H54 (cell line): ENCODE data around the gene ERBB2.
"Not testable (repeated sequence)": the region's sequence is repeated elsewhere in the genome, so short reads cannot be mapped to it uniquely, and the experiment has no call there.

Experiments
- DNase-seq: peaks from one replicate; pipeline ENCODE4 v3.0.0; 2011; ENCODE audit warnings: low spot score, mixed read lengths; ENCODE audit not compliant: insufficient read length
- FAIRE-seq: peaks from 3 replicates; lab custom pipeline; 2011; peaks lifted over from hg19 to GRCh38; lab: Jason Lieb, UNC
- POLR2A ChIP-seq: IDR thresholded peaks from 2 replicates; pipeline ENCODE4 v1.6.1; 2011; ENCODE audit warnings: low read depth, mild to moderate bottlenecking, low read length

Gene ERBB2

DNA sequence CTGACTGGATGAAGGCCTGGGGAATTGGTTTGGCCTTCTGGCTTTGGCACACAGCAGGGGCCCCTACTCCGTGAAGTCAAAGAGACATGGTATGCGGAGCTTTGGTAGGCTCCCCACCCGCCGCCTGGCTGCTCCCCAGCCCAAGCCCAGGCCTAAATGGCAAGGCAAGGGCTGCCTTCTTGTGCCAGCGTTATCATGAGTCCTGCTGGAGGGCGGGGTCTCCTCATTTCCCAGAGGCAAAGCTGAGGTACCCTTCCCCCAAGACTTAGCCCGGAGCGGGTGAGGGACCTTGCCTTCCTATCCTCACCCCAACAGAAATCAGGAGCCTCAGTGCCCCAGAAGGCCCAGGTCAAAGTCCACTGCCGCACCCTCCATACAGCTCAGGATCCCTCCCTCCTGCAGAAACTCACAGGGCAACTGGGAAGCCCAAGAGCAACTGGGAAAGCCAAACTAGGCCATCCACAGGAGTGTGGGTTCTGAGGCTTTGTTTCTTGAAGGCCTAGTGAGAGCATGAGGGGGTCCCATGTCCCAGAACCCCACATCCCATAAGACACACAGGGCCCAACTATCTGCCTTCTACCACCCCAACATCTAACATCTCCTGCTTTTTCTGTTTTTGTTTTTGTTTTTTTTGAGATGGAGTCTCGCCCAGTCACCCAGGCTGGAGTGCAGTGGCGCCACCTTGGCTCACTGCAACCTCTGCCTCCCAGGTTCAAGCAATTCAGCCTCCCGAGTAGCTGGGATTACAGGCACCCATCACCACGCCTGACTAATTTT, 21.3 kb upstream of the ERBB2 start:
- no peak for TF ChIP-seq POLR2A
- no peak for FAIRE-seq
- no peak for DNase-seq

GRCh38 chr17:39679521-39680192, 20.2 kb upstream of the ERBB2 start:
- no peak for DNase-seq
- FAIRE-seq: no peak
- TF ChIP-seq POLR2A: no peak

- no peak for TF ChIP-seq POLR2A
- FAIRE-seq (no peak), DNase-seq (no peak)
Observed at GRCh38 chr17:39683295-39683939, 16.4 kb upstream of the ERBB2 start.

GRCh38 chr17:39684369-39685192, 15.3 kb upstream of the ERBB2 start:
- DNase-seq (no peak), FAIRE-seq (no peak)
- TF ChIP-seq POLR2A: no peak

- DNase-seq (no peak), FAIRE-seq (no peak)
- no peak for TF ChIP-seq POLR2A
Observed at GRCh38 chr17:39687101-39687545, 12.7 kb upstream of the ERBB2 start.

DNA sequence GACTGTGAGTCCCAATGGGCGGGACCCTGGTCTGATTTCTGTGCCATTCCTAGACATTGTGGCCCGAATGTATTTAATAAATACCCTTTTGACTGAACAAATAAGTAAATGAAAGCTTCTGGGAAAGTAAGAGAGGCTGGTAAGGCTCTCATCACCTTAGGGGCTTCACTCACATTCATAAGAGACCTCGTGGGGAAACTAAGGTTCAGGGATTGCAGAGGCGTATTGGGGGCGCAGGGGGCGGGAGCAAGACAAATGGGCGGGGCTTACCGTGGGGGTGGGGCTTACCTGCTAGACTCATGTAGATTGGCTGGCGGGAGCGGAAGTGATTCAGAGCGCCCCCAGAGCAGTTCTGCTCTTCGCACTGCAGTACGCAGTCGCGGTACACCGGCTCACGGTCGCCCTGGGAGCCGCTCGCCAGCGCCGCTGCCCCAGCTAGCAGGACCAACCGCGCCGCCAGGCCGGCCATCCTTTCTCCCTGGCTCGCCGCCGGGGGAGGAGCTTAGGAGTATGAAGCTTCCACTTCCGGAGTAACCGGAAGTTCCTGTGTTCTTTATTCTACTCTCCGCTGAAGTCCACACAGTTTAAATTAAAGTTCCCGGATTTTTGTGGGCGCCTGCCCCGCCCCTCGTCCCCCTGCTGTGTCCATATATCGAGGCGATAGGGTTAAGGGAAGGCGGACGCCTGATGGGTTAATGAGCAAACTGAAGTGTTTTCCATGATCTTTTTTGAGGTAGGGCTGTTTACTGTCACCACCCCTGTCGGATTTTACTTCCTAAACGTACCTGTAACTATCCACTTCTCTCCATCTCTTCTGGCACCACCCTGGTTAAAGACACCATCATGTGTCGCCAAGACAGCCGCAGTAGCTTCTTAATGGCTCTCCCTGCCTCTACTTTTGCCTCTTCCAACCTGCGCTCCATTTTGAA, 12.1 kb upstream of the ERBB2 start, which contains the start of gene PGAP3:
Gene PGAP3, minus strand, starts transcription at position 512 of the 929 bp plus-strand sequence. Its CDS starts 43 bp downstream, at position 469.
- TF ChIP-seq POLR2A: peak; percentile 67
- FAIRE-seq: no peak

DNA sequence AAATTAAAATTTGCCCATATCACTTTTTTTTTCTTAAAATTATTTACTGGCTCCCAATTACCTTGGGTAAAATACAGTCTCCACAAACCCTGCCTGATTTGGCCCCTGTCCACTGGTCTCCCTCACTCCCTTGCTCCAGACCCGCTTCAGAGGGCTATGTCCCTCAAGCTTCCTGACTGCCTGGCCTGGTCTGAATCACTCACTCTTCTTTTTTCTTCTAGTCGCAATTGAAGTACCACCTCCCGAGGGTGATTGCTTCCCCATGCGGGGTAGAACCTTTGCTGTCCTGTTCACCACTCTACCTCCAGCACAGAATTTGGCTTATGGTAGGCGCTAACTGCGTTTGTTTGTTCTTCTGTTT, 11.4 kb upstream of the ERBB2 start:
- no peak for DNase-seq
- FAIRE-seq: no peak

More for the DNA sequence above, 12.1 kb upstream of the ERBB2 start, which contains the start of gene PGAP3:
- peak; percentile 94 for DNase-seq

GRCh38 chr17:39688945-39689344, 10.9 kb upstream of the ERBB2 start:
- no peak for DNase-seq
- no peak for TF ChIP-seq POLR2A
- no peak for FAIRE-seq

More for the DNA sequence above, 11.4 kb upstream of the ERBB2 start:
- no peak for TF ChIP-seq POLR2A

- TF ChIP-seq POLR2A: no peak
- DNase-seq (no peak), FAIRE-seq (no peak)
Observed at GRCh38 chr17:39694593-39694992, 5.3 kb upstream of the ERBB2 start.

DNA sequence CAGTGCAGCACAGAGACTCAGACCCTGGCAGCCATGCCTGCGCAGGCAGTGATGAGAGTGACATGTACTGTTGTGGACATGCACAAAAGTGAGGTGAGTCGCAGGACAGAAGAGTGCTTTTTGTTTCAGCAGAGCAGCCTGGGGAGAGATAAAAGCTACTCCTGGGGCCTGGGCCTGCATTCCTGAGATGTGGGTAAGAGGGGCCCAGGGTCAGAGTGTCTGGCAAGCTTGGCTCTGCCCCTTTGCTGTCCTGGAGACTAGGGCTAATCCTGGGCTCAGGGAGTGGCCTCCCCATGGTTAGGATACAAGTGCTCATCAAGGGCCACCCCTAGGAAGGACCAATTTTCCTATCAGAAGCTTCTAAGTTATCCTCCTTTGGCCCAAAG, 4.8 kb upstream of the ERBB2 start:
- DNase-seq (no peak), FAIRE-seq (no peak)
- TF ChIP-seq POLR2A: no peak

- FAIRE-seq (no peak), DNase-seq (no peak)
- no peak for TF ChIP-seq POLR2A
Observed at GRCh38 chr17:39696731-39697130, 3.1 kb upstream of the ERBB2 start.

DNA sequence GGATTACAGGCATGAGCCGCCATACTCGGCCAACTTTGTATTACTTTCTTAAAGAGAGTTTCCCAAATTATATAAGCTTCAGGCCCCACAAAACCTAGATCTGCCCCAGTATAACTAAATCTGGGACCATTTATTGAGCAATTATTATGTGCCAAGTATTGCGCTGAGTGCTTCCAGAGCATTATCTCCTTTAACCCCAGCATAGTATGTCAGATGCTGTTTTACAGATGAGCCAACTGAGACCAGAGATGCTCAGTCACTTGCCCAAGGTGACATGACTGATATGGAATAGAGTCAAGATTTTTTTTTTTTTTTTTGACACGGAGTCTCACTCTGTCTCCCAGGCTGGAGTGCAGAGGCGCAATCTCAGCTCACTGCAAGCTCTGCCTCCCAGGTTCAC, 1.9 kb upstream of the ERBB2 start:
- no peak for DNase-seq
- FAIRE-seq: no peak
- no peak for TF ChIP-seq POLR2A

- DNase-seq, FAIRE-seq: not testable (repeated sequence)
Observed at GRCh38 chr17:39699157-39699817, 577 bp upstream of the ERBB2 start.
